HepG2 (cell line): ENCODE data around the gene CEACAM21. TPM values are rescaled to one million over a fixed set of nuclear protein-coding genes. Genes with fewer than 3 reads are reported as not detected.

ENCODE experiments used
- polyA plus RNA-seq, 8 experiments: library from polyadenylated mRNA; depleted of rRNA in 3 of 8; stranded (reverse) in 7 of 8; unstranded in 1 of 8; fragments of >200 nt; fragmentation: Illumina TruSeq in 4 of 8; extraction: Trizol in 4 of 8; gene quantifications; 2 replicates each; pipeline versions ENCODE4 v1.2.1 to v1.2.3, GENCODE V29; 2011 to 2016; ENCODE audit warnings: low read depth in 4 of 8, missing spikeins in 1 of 8, mixed read lengths in 1 of 8; ENCODE audit not compliant: insufficient read depth in 1 of 8
- total RNA-seq, 5 experiments: library from RNA; depleted of rRNA; stranded (reverse); fragments of >200 nt; fragmentation: Illumina TruSeq; extraction: Trizol; gene quantifications; 2 replicates each; pipeline ENCODE4 v1.2.3, GENCODE V29; 2016; ENCODE audit warnings: low read depth in 1 of 5

CEACAM21 gene
- total and polyA plus RNA-seq, 2 of the 13 experiments (the other 11 are each of a cell fraction or from before 2014, with no cell fraction given) = 0.05 TPM; not detected in 1

Other genes with a start within 250 kb of the CEACAM21 start
- 2.7 and 4.1 TPM in 2 replicates for gene TGFB1, start 222.2 kb upstream of the CEACAM21 start, total RNA-seq (2016; rRNA removed; fragmentation: Illumina TruSeq; extraction: Trizol)
- 5.4 and 6.2 TPM in 2 replicates for gene TGFB1, start 222.2 kb upstream of the CEACAM21 start, polyA plus RNA-seq (2011; rRNA removed)
- 4.4 and 5.3 TPM in 2 replicates for gene B9D2, start 212.0 kb upstream of the CEACAM21 start, total RNA-seq (2016; rRNA removed; fragmentation: Illumina TruSeq; extraction: Trizol)
- 2.9 and 3.1 TPM in 2 replicates for gene B9D2, start 212.0 kb upstream of the CEACAM21 start, polyA plus RNA-seq (2011; rRNA removed)
- 6.3 and 8.4 TPM in 2 replicates for gene TMEM91, start 199.6 kb upstream of the CEACAM21 start, total RNA-seq (2016; rRNA removed; fragmentation: Illumina TruSeq; extraction: Trizol)
- gene TMEM91, start 199.6 kb upstream of the CEACAM21 start, polyA plus RNA-seq (2011; rRNA removed) = 10.3 and 11.2 TPM in 2 replicates
- 23.6 and 24.1 TPM in 2 replicates for gene EXOSC5, start 178.8 kb upstream of the CEACAM21 start, total RNA-seq (2016; rRNA removed; fragmentation: Illumina TruSeq; extraction: Trizol)
- gene EXOSC5, start 178.8 kb upstream of the CEACAM21 start, polyA plus RNA-seq (2011; rRNA removed) = 26.5 and 31.5 TPM in 2 replicates
- 9.7 and 11.8 TPM in 2 replicates for gene BCKDHA, start 178.3 kb upstream of the CEACAM21 start, total RNA-seq (2016; rRNA removed; fragmentation: Illumina TruSeq; extraction: Trizol)
- 31.3 and 31.5 TPM in 2 replicates for gene BCKDHA, start 178.3 kb upstream of the CEACAM21 start, polyA plus RNA-seq (2011; rRNA removed)
- gene B3GNT8, start 148.8 kb upstream of the CEACAM21 start, total RNA-seq (2016; rRNA removed; fragmentation: Illumina TruSeq; extraction: Trizol) = 1.9 and 2.3 TPM in 2 replicates
- gene B3GNT8, start 148.8 kb upstream of the CEACAM21 start, polyA plus RNA-seq (2011; rRNA removed) = 0.26 and 0.44 TPM in 2 replicates
- gene DMAC2, start 136.3 kb upstream of the CEACAM21 start, total RNA-seq (2016; rRNA removed; fragmentation: Illumina TruSeq; extraction: Trizol) = 39.0 and 51.9 TPM in 2 replicates
- gene DMAC2, start 136.3 kb upstream of the CEACAM21 start, polyA plus RNA-seq (2011; rRNA removed) = 66.0 TPM in 2 replicates
- 0.64 and 1.0 TPM in 2 replicates for gene ERICH4, start 133.0 kb upstream of the CEACAM21 start, total RNA-seq (2016; rRNA removed; fragmentation: Illumina TruSeq; extraction: Trizol)
- 0.38 and 0.40 TPM in 2 replicates for gene ERICH4, start 133.0 kb upstream of the CEACAM21 start, polyA plus RNA-seq (2011; rRNA removed)
- gene CEACAM4, start 50.9 kb downstream of the CEACAM21 start, total RNA-seq (2016; rRNA removed; fragmentation: Illumina TruSeq; extraction: Trizol) = not detected in 2 replicates
- gene CEACAM4, start 50.9 kb downstream of the CEACAM21 start, polyA plus RNA-seq (2011; rRNA removed) = not detected in 2 replicates
- gene CEACAM7, start 112.1 kb downstream of the CEACAM21 start, total RNA-seq (2016; rRNA removed; fragmentation: Illumina TruSeq; extraction: Trizol) = not detected in 2 replicates
- not detected in 2 replicates for gene CEACAM7, start 112.1 kb downstream of the CEACAM21 start, polyA plus RNA-seq (2011; rRNA removed)
- gene CEACAM5, start 132.5 kb downstream of the CEACAM21 start, total RNA-seq (2016; rRNA removed; fragmentation: Illumina TruSeq; extraction: Trizol) = not detected in 2 replicates
- not detected in 2 replicates for gene CEACAM5, start 132.5 kb downstream of the CEACAM21 start, polyA plus RNA-seq (2011; rRNA removed)
- gene CEACAM6, start 179.4 kb downstream of the CEACAM21 start, total RNA-seq (2016; rRNA removed; fragmentation: Illumina TruSeq; extraction: Trizol) = not detected in 2 replicates
- gene CEACAM6, start 179.4 kb downstream of the CEACAM21 start, polyA plus RNA-seq (2011; rRNA removed) = not detected in 2 replicates
- not detected in 2 replicates for gene CEACAM3, start 220.4 kb downstream of the CEACAM21 start, total RNA-seq (2016; rRNA removed; fragmentation: Illumina TruSeq; extraction: Trizol)
- not detected in 2 replicates for gene CEACAM3, start 220.4 kb downstream of the CEACAM21 start, polyA plus RNA-seq (2011; rRNA removed)